Upper lobe of left lung (tissue), 4 donors: ENCODE measurements around the gene FAM181B.

Experiments used
- POLR2A ChIP-seq, 4 donors: fragments of 450-650 bp; IDR thresholded peaks; one replicate each; pipeline ENCODE4 v1.5.1; 2016 to 2017; ENCODE audit warnings: antibody characterized with exemption in 4 of 4, mild to moderate bottlenecking in 2 of 4
- POLR2AphosphoS5 ChIP-seq, 2 donors: sonication (generic); formaldehyde crosslinking; IDR thresholded peaks; one replicate each; pipeline ENCODE4 v1.5.1; 2017; ENCODE audit warnings: antibody characterized with exemption in 2 of 2
- TF ChIP-seq, protein P1 (sequence below), 6 experiments: fragments of 450-650 bp in 4 of 6; fragments of 200-600 bp in 2 of 6; sonication (generic) in 2 of 6; IDR thresholded peaks; one replicate each; pipeline ENCODE4 v1.5.1; 2016 to 2019; ENCODE audit warnings: antibody characterized with exemption in 6 of 6

DNA sequence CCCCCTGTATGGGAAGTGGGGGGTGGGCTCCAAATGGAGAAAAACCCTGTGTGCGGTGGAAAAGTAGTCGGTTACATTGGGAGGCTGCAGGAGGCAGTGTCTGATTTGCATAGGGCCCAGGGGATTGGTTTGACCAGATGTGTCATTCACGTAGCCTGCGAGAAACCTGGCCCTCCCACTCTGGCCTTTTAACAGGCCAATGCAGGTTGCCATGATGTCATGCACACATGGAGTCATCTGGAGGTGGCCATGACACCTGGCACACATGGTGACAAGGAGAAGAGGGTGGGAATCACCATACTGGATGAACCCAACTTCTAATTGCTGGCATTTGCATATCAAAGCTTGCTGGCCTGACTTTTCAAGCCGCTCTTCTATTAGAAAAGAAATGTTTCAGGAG, 50.6 kb downstream of the FAM181B start:
- TF ChIP-seq, protein P1, sequence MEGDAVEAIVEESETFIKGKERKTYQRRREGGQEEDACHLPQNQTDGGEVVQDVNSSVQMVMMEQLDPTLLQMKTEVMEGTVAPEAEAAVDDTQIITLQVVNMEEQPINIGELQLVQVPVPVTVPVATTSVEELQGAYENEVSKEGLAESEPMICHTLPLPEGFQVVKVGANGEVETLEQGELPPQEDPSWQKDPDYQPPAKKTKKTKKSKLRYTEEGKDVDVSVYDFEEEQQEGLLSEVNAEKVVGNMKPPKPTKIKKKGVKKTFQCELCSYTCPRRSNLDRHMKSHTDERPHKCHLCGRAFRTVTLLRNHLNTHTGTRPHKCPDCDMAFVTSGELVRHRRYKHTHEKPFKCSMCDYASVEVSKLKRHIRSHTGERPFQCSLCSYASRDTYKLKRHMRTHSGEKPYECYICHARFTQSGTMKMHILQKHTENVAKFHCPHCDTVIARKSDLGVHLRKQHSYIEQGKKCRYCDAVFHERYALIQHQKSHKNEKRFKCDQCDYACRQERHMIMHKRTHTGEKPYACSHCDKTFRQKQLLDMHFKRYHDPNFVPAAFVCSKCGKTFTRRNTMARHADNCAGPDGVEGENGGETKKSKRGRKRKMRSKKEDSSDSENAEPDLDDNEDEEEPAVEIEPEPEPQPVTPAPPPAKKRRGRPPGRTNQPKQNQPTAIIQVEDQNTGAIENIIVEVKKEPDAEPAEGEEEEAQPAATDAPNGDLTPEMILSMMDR (IDR thresholded peaks at IDR 0.05): no peak
- TF ChIP-seq POLR2AphosphoS5 (IDR thresholded peaks at IDR 0.05) (no peak), POLR2A (IDR thresholded peaks at IDR 0.05) (no peak)
